Transverse colon (tissue), 4 donors: ENCODE data around the gene EHD3.

Source experiments
- CTCF ChIP-seq, 5 experiments: fragments of 200-600 bp in 3 of 5; fragments of 450-650 bp in 2 of 5; sonication (generic) in 3 of 5; IDR thresholded peaks; 1 replicate in 2 of 5; 2 replicates in 3 of 5; pipeline ENCODE4 v1.5.1; 2016 to 2017; ENCODE audit warnings: antibody characterized with exemption in 5 of 5, inconsistent platforms in 3 of 5, mild to moderate bottlenecking in 2 of 5, moderate library complexity in 1 of 5
- POLR2A ChIP-seq: fragments of 450-650 bp; IDR thresholded peaks from one replicate; pipeline ENCODE4 v1.6.1; 2016; ENCODE audit warnings: antibody characterized with exemption, mild to moderate bottlenecking, moderate library complexity
- POLR2AphosphoS5 ChIP-seq, 3 donors: sonication (generic); formaldehyde crosslinking; IDR thresholded peaks; one replicate each; pipeline ENCODE4 v1.6.1; 2016; ENCODE audit warnings: antibody characterized with exemption in 3 of 3

- TF ChIP-seq POLR2A (no peak), CTCF (IDR thresholded peaks at IDR 0.05) (no peak), POLR2AphosphoS5 (IDR thresholded peaks at IDR 0.05) (no peak)
Observed at GRCh38 chr2:31251851-31252250, 17.9 kb downstream of the EHD3 start.
